Mammary epithelial cell (primary cell): ENCODE data around the gene DMD.

ENCODE experiments used
- CTCF ChIP-seq, 2 donors: IDR thresholded peaks in 1 of 2; conservative IDR thresholded peaks in 1 of 2; 2 replicates each; pipeline ENCODE4 v1.5.1; 2011 to 2012; ENCODE audit warnings: inconsistent platforms in 2 of 2, low read length in 2 of 2, mild to moderate bottlenecking in 2 of 2, control low read depth in 1 of 2, low read depth in 1 of 2; ENCODE audit not compliant: insufficient read depth in 1 of 2; ENCODE audit errors: extremely low read depth in 1 of 2
- EZH2 ChIP-seq: IDR thresholded peaks from 2 replicates; pipeline ENCODE4 v1.6.1; 2012; ENCODE audit warnings: low read length, inconsistent platforms, borderline replicate concordance

GRCh38 chrX:32618154-32618553 is 593.2 kb downstream of the DMD start:
- TF ChIP-seq CTCF (conservative IDR thresholded peaks at IDR 0.05 in 1 of 2, IDR thresholded peaks at IDR 0.05 in 1 of 2; ENCODE audit: extremely low read depth in 1 of 2, insufficient read depth in 1 of 2, low read depth in 1 of 2, low read length in 2 of 2) (no peak), EZH2 (no peak)
